Fibroblast of the aortic adventitia (primary cell): ENCODE measurements around the gene SNX2. TPM values are rescaled to one million over a fixed set of nuclear protein-coding genes. Genes with fewer than 3 reads are reported as not detected.

ENCODE experiments used
- DNase-seq: peaks from one replicate; pipeline ENCODE4 v3.0.0-alpha.2; 2010; ENCODE audit warnings: low read depth
- H3K4me3 ChIP-seq: 2 replicates; pipeline ENCODE4 v1.5.1; 2011; ENCODE audit warnings: low read depth, mild to moderate bottlenecking, control low read depth, low read length, moderate library complexity
- CTCF ChIP-seq: IDR thresholded peaks from 2 replicates; pipeline ENCODE4 v1.5.1; 2011; ENCODE audit warnings: mild to moderate bottlenecking, low read length, control low read depth, inconsistent platforms; ENCODE audit not compliant: insufficient read depth
- total RNA-seq: library from RNA; depleted of rRNA; stranded (reverse); fragments of >200 nt; gene quantifications from 2 replicates; pipeline ENCODE4 v1.2.3, GENCODE V29; 2012; ENCODE audit warnings: low replicate concordance

SNX2 gene
- total RNA-seq, 1 donor: 89.4 TPM

- no peak overlapping the region for H3K4me3 ChIP-seq
- TF ChIP-seq CTCF: no peak
- no peak for DNase-seq
Observed at GRCh38 chr5:122789461-122790171, 14.7 kb downstream of the SNX2 start.

GRCh38 chr5:122790354-122791103 lies 15.6 kb downstream of the SNX2 start:
- H3K4me3 ChIP-seq: no peak overlapping the region
- TF ChIP-seq CTCF: no peak
- no peak for DNase-seq

- no peak for TF ChIP-seq CTCF
- no peak overlapping the region for H3K4me3 ChIP-seq
- peak; percentile 43 for DNase-seq
Observed at GRCh38 chr5:122805481-122805880, 30.6 kb downstream of the SNX2 start.

GRCh38 chr5:122810405-122810804 lies 35.5 kb downstream of the SNX2 start:
- DNase-seq: no peak
- H3K4me3 ChIP-seq: no peak overlapping the region
- TF ChIP-seq CTCF: no peak

- DNase-seq: peak; percentile 15
- no peak for TF ChIP-seq CTCF
- no peak overlapping the region for H3K4me3 ChIP-seq
Observed at GRCh38 chr5:122815218-122815767, 40.4 kb downstream of the SNX2 start.

GRCh38 chr5:122816756-122817155 lies 41.9 kb downstream of the SNX2 start:
- no peak for TF ChIP-seq CTCF
- no peak for DNase-seq
- H3K4me3 ChIP-seq: no peak overlapping the region
